A673 (cell line): Measurements from ENCODE around the gene COG4.

Source experiments
- CTCF ChIP-seq: fragments of 300-800, 200-600 bp; sonication (generic); conservative IDR thresholded peaks from 2 replicates; pipeline ENCODE4 v1.5.1; 2017; ENCODE audit warnings: low read depth, mild to moderate bottlenecking, antibody characterized with exemption, low read length, moderate library complexity, mixed read lengths
- EZH2 ChIP-seq: fragments of 200-600 bp; sonication (generic); IDR thresholded peaks from 2 replicates; pipeline ENCODE4 v1.6.1; 2017; ENCODE audit warnings: borderline replicate concordance, low read depth, mild to moderate bottlenecking, mixed read lengths, antibody characterized with exemption, low read length; ENCODE audit not compliant: poor library complexity, severe bottlenecking

GRCh38 chr16:70475054-70475871 lies 48.1 kb downstream of the COG4 start:
- TF ChIP-seq EZH2 (no peak), CTCF (no peak)
